Panc1 (cell line): Measurements from ENCODE around the gene PAX5. TPM values are rescaled to one million over a fixed set of nuclear protein-coding genes. Genes with fewer than 3 reads are reported as not detected.

ENCODE experiments used
- ATAC-seq: fragments of 200-7000 bp; cut with Tn5 transposase; 2 replicates; pipeline ENCODE4 v1.9.1; 2020; ENCODE audit warnings: mild to moderate bottlenecking, moderate library complexity
- BruUV-seq: library from RNA; stranded (reverse); fragments of 400-500 nt; replicated peaks from 2 replicates; lab custom pipeline; 2021; lab: Mats Ljungman, UMichigan
- CTCF ChIA-PET: fragments of 300-600 bp; sonication (Branson Sonifier 250); formaldehyde crosslinking; loops from one replicate; lab custom pipeline; 2022; ENCODE audit warnings: antibody characterized with exemption; lab: Charles Lee
- POLR2A ChIA-PET: fragments of 300-600 bp; sonication (Branson Sonifier 250); formaldehyde crosslinking; loops from one replicate; lab custom pipeline; 2022; ENCODE audit warnings: antibody characterized with exemption; lab: Charles Lee
- DNase-seq: peaks from one replicate; pipeline ENCODE4 v3.0.0-alpha.2; 2010; ENCODE audit warnings: low read depth, low spot score
- H3K27ac ChIP-seq: 2 replicates; pipeline ENCODE4 v1.5.1; 2011; ENCODE audit warnings: mild to moderate bottlenecking, low read length, inconsistent platforms
- H3K27me3 ChIP-seq: fragments of 200-500 bp; sonication (Bioruptor generic); 2 replicates; pipeline ENCODE4 v1.6.0; 2014; ENCODE audit warnings: low read length, inconsistent platforms; ENCODE audit not compliant: control insufficient read depth, insufficient read depth
- H3K36me3 ChIP-seq: fragments of 200-500 bp; sonication (Bioruptor generic); 2 replicates; pipeline ENCODE4 v1.5.1; 2014; ENCODE audit warnings: inconsistent platforms, mild to moderate bottlenecking, low read length, moderate library complexity; ENCODE audit not compliant: control insufficient read depth, insufficient read depth
- H3K4me1 ChIP-seq: 2 replicates; pipeline ENCODE4 v1.5.1; 2011; ENCODE audit warnings: inconsistent platforms, mild to moderate bottlenecking, low read length, moderate library complexity; ENCODE audit not compliant: control insufficient read depth, insufficient read depth
- H3K4me3 ChIP-seq, 2 experiments: 2 replicates each; pipeline ENCODE4 v1.5.1; 2011 to 2012; ENCODE audit warnings: low read depth in 2 of 2, low read length in 2 of 2, mild to moderate bottlenecking in 2 of 2, inconsistent platforms in 1 of 2, moderate library complexity in 1 of 2
- H3K9me3 ChIP-seq: fragments of 200-500 bp; sonication (Bioruptor generic); 2 replicates; pipeline ENCODE4 v1.5.1; 2014; ENCODE audit warnings: low read depth, mild to moderate bottlenecking, inconsistent platforms, low read length, moderate library complexity; ENCODE audit not compliant: control insufficient read depth, insufficient read depth
- CTCF ChIP-seq: fragments of 450-650 bp; IDR thresholded peaks from 2 replicates; pipeline ENCODE4 v1.5.1; 2017; ENCODE audit warnings: mild to moderate bottlenecking
- POLR2AphosphoS5 ChIP-seq: IDR thresholded peaks from 2 replicates; pipeline ENCODE4 v1.6.1; 2012; ENCODE audit warnings: mild to moderate bottlenecking, low read depth, low read length, moderate library complexity
- SIN3A ChIP-seq: IDR thresholded peaks from 2 replicates; pipeline ENCODE4 v1.6.1; 2012; ENCODE audit warnings: low read depth, mild to moderate bottlenecking, low read length, moderate library complexity, borderline replicate concordance; ENCODE audit not compliant: insufficient read depth
- TCF7L2 ChIP-seq: IDR thresholded peaks from 2 replicates; pipeline ENCODE4 v1.6.1; 2011; ENCODE audit warnings: mild to moderate bottlenecking, low read depth, low read length, inconsistent platforms
- in situ Hi-C: cut with HindIII; loops from 2 replicates; pipeline ENCODE4 v1.10.0; 2016; ENCODE audit warnings: low sequenced_read_pairs, low pct_unique_long_range_greater_than_20kb
- intact Hi-C: fragments of 100-400 bp; cut with micrococcal nuclease; formaldehyde crosslinking; loops from one replicate; pipeline ENCODE4 v1.10.0; 2022; ENCODE audit not compliant: unreplicated experiment
- total RNA-seq: library from RNA; stranded (reverse); gene quantifications from one replicate; pipeline ENCODE4 v1.2.1, GENCODE V29; 2021; ENCODE audit not compliant: unreplicated experiment
- TF ChIP-seq, protein P1 (sequence below), 2 experiments: IDR thresholded peaks; 2 replicates each; pipeline ENCODE4 v1.6.1; 2011 to 2012; ENCODE audit warnings: low read depth in 2 of 2, control low read depth in 1 of 2, low read length in 1 of 2, mild to moderate bottlenecking in 1 of 2, moderate library complexity in 1 of 2; ENCODE audit not compliant: insufficient read depth in 1 of 2

The PAX5 gene
- total RNA-seq, 1 experiment from 2014 or later: 0.39 TPM

GRCh38 chr9:36911037-36911436 lies 123.0 kb downstream of the PAX5 start:
- in situ Hi-C loops: no loop called here
- CTCF ChIA-PET: interaction anchor here (0.5 to 1.2 kb wide), 3 partner anchors 65 to 457 kb away, joined by 3 to 5 read pairs (median 3); no protein-coding TSS in a partner anchor
- ATAC-seq: no peak
- Histone ChIP-seq H3K27me3 (no peaks in the 10 kb centered on the region), H3K9me3 (no peaks in the 10 kb centered on the region; the same call in 1 of the 2 replicates), H3K4me1 (peaks cover 12% of the 10 kb centered on the region; the same call in 1 of the 2 replicates), H3K36me3 (no peaks in the 10 kb centered on the region), H3K4me3 (no peak overlapping the region), H3K27ac (no peak overlapping the region)
- POLR2A ChIA-PET: interaction anchor here (0.6 kb wide), 1 partner anchor 131 kb away, joined by 3 read pairs; no protein-coding TSS in a partner anchor
- intact Hi-C loops: no loop called here
- DNase-seq: no peak
- TF ChIP-seq POLR2AphosphoS5 (no peak), CTCF (no peak), SIN3A (no peak), TCF7L2 (no peak)
- TF ChIP-seq, protein P1, sequence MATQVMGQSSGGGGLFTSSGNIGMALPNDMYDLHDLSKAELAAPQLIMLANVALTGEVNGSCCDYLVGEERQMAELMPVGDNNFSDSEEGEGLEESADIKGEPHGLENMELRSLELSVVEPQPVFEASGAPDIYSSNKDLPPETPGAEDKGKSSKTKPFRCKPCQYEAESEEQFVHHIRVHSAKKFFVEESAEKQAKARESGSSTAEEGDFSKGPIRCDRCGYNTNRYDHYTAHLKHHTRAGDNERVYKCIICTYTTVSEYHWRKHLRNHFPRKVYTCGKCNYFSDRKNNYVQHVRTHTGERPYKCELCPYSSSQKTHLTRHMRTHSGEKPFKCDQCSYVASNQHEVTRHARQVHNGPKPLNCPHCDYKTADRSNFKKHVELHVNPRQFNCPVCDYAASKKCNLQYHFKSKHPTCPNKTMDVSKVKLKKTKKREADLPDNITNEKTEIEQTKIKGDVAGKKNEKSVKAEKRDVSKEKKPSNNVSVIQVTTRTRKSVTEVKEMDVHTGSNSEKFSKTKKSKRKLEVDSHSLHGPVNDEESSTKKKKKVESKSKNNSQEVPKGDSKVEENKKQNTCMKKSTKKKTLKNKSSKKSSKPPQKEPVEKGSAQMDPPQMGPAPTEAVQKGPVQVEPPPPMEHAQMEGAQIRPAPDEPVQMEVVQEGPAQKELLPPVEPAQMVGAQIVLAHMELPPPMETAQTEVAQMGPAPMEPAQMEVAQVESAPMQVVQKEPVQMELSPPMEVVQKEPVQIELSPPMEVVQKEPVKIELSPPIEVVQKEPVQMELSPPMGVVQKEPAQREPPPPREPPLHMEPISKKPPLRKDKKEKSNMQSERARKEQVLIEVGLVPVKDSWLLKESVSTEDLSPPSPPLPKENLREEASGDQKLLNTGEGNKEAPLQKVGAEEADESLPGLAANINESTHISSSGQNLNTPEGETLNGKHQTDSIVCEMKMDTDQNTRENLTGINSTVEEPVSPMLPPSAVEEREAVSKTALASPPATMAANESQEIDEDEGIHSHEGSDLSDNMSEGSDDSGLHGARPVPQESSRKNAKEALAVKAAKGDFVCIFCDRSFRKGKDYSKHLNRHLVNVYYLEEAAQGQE (IDR thresholded peaks at IDR 0.05; ENCODE audit: insufficient read depth in 1 of 2, low read depth in 2 of 2, low read length in 1 of 2): no peak
- BruUV-seq: no TSS peak

DNA sequence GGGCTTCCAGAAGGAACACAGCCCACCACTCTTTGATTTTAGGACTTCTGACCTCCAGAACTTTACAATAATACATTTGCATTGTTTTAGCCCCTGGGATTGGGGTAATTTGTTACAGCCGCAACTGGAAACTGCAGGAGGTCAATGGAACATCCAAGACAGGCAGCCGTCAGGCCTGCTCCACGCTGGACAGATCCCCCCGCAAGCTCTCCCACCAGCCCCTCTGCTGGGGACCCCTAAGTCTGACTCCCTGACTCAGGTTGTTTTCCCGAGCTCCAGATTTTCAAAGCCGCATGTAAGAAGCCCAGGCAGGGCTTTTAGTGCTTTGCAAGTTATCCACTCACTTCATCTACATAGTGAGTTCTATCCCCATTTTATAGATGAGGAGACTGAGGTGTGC lies 127.6 kb downstream of the PAX5 start:
- Histone ChIP-seq H3K36me3 (no peaks in the 10 kb centered on the region), H3K27me3 (0 out of 2 replicates have a peak, but pooled peaks cover 2% of the 10 kb centered on the region), H3K9me3 (no peaks in the 10 kb centered on the region), H3K4me1 (peaks cover 11% of the 10 kb centered on the region), H3K27ac (no peak overlapping the region), H3K4me3 (no peak overlapping the region)
- ChIA-PET POLR2A (no interaction called here), CTCF (no interaction called here)
- intact Hi-C loops: no loop called here
- TF ChIP-seq, protein P1 (IDR thresholded peaks at IDR 0.05; ENCODE audit: insufficient read depth in 1 of 2, low read depth in 2 of 2, low read length in 1 of 2): no peak
- TF ChIP-seq POLR2AphosphoS5 (no peak), CTCF (no peak), TCF7L2 (no peak)
- ATAC-seq: no peak
- in situ Hi-C loops: no loop called here
- DNase-seq: no peak
- no TSS peak for BruUV-seq
